CD4-positive, alpha-beta T cell treated with Interleukin-21 for 1 hour (primary cell): Measurements from ENCODE around the gene LSAMP.

Source experiments
- DNase-seq: peaks from one replicate; pipeline ENCODE4 v3.0.0-alpha.2; 2020

The LSAMP gene

DNA sequence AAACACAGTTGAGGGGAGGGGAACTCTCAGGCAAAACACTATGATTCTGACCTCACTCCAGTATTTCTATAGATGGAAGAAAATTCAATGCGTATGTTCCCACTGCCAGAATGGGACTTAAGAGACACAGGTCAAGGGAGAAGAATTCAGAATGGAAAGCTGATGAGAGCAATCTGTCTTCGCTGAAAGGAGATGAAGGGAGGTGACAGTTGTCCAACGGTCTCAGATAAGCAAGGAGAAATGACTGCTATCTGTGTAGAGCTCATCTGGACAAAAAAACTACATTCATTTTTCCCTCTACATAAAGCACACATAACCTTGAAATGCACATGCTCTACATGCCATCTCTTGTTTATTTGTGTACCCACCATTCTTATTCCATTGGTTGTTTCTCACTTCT is 405.1 kb downstream of the LSAMP start:
- no peak for DNase-seq

DNA sequence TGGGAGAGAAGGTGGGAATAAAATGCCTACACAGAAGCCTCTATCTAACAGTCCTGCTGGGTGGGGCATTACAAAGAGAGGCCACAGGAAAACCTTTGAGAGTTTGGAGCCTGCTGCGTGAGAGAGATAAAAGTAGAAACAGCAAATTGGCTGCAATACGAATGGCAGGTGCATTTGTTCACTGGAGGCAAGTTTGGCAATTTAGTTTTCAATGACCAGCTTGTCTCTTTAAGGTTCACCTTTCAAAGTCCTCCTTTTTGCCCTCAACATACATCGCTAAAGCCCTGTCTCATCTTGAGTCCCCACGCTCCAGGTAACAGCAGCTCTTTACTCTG is 405.7 kb downstream of the LSAMP start:
- no peak for DNase-seq

DNA sequence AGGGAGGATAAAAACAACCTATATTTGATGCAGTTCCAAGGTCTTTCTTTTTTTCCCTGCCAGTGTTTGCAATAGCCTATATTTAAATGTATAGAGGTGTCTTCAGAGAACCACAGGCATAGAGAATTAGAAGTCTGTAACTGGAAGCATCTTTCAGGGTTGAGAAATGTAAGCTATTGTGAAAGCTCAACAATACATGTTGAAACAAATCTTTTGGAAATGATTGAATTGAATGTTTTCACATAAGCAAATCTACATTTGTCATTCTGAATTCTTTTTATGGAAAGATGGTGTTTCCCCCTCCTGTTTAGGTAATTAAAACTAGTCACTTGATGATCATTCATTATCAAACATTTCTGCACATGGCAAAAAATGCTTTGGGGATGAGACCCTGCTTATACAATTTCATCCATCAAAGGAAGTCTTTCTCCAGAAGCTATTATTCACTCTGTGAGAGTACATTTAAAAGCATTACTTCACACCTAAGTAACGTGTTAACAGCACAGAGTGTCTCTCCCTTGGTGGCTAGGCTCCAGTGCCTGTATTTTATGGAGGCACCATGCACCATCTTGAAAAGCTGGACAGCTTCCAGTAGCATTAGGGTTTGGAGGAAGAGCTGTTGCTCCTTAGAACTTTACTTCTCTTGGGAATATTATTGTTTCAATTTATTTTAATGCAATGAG is 406.2 kb downstream of the LSAMP start:
- no peak for DNase-seq

DNA sequence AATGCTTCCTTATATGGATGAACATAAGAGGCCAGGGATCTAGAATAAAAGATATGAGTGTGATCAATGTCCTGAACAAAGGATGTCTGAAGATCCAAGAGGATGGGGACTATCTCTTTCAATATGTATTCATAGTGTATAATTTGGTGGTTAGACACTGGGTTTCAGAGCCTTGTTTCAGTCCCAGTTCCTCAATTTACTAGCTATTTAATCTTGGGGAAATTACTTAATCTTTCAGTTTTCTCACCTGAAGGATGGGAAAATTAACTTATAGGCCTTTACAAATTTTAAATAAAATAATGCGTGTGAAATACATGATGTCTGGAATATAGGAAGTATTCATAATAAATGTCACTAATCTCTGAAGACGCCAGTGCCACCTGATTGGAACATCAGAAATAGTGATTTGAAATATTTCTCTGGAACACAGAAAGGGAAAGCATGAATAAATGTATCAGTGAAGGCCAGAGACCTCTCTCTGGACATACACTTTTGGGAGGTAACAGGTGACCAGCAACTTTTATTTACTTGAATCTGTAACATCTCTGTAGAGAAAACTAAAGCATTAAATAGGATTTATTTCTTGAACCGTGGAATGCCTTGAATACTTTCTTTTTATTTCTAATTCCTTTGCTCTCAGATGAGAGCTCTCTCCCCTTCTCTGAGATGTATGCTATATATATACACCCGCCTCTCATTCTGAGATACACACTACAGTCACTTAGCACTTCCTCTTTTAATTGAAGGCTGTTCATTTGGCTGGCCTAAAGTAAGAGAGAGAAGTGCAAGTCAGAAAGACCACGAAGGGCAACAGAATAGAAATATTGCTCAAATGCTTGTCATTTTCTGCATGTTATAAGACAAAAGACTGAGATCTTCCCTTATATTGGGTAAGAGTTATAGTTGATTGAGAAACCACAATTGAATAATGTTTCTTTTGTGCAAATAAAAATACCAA is 407.1 kb downstream of the LSAMP start:
- DNase-seq = no peak

DNA sequence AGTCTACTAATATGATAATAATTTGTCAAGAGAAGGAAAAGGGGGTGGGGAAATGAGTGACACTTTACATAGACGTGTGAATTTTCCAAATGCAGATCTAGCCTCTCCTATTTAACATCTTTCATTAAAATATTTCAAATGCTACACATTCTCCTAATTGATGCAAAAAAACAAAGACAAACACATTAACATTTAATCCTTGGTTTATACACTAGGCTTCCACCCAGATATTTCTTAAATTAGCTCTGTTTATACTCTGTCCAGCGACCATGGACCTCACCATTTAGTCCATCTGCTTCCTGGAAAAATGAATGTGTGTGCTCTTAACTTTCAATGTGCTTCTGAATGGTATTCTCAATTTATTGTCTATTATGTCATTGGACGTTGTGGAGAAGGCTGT is 409.9 kb downstream of the LSAMP start:
- DNase-seq = no peak

DNA sequence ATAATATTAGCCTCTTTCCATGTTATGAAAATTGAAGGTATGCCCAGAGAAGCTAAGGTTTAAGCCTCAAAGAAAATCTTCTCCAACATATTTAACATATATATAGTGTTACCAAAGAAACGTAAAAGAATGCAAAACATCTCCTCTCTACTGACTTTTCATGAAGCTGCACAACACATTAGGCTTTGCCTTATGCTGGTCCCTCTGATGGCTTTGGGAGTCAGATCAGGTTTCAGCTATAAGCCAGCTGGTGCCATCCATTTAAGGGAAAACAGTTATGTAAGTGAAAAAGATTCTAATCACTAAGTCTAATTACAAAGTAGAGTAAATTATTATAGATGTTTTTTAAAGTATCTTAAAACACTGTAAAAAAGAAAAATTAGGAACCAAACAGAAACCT is 410.5 kb downstream of the LSAMP start:
- DNase-seq = no peak

DNA sequence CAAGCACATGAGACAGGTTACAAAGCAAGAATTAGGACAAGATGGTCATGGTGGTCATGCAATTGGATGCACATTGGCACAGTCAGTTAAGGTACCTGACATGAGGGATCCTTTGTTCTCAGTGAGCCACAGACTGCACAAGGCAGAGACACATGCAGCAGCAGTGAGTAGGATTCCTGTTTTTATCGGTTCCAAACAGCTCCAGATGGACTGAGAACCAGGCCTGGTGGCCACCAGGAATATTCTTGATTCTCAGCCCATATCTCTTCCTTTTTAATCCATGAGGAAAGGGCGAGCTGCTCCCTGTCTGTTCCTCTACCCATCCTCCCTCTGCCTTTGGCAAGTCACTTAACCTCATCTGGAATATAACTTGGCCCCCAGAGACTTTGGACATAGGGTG is 411.2 kb downstream of the LSAMP start:
- no peak for DNase-seq

DNA sequence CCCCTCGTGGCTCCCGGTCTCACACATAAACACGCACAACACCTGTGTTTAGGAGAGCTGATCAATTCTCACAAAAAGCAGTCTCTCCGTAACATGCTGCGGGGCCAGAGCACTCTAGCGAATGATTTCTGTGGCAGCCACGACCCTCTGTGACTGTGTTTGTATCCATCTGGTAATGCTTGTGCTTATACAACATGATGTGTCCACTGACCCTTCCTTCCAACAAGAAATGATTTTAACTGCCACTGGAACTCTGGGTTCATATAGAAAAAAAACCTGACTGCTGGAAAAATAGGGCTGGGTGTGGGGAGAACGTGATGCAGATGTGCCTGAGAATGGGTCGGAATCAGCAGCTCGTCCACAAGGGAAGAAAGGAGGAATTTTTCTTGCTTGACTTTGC is 411.8 kb downstream of the LSAMP start:
- no peak for DNase-seq

DNA sequence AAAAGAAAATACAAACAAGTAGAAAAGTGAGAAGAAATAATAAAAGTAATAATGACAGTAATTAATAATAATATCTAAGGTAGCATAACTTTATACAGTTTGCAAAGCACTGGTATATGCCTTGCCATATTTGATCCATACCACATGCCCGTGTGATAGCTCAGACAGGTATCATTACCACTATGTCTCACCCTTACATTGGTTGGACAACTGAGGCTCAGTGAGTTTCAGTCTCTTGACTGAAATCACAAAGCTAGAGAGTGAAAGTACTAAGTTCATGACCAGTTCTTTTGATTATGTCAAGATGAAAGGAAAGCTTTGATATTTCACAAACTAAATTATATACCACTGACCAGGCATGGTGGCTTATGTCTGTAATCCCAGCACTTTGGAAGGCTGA is 413.1 kb downstream of the LSAMP start:
- no peak for DNase-seq

DNA sequence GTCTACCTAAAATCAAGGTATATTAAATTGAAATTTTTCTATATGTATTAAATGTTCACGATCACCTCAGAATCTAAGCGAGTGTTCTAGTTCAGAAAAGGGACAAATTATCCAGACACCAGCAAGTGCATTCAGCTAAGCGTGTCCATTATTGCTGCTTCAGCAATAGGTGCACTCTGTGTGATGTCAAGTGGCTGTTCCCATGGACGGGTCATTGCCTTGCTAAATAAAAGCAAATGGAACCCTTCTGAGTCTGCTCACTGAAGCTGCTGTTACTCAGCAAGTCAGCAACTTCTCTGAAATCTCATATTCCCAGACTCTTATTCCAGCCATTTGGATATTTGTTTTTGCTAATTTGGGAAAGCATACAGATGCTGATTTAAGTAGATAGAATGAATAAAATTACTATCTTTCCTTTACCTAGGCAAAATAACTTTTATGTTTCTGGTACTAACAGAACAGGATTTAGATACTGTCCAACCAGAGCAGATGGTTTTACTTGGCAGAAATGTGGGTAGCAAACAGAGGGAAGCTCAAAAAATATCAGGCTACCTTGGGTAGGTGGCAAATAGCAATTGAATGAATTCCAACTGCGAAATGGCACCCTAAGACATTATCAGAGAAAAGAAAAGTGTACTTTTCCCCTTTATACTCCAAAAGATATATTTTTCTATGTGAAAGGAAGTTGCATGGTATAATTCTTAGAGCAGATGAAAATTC is 415.0 kb downstream of the LSAMP start:
- DNase-seq = no peak

DNA sequence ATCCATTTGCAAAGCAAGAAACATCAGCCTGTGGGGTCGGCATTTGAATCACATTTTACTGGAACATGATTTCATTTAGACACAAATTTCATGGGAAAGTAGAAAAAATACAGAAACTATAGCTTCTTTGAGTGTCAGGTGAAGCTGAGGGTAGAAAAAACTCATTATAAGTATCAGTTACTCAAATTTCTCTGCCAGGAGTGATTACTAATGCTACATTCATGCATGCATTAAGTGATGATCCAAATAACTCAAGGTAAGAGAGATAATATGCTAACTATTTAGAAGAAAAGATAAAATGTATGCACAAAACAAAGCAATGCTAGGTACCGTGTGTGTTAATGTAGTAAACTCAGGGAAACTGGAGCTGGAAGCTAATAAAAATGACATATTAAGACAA is 416.0 kb downstream of the LSAMP start:
- DNase-seq = no peak

DNA sequence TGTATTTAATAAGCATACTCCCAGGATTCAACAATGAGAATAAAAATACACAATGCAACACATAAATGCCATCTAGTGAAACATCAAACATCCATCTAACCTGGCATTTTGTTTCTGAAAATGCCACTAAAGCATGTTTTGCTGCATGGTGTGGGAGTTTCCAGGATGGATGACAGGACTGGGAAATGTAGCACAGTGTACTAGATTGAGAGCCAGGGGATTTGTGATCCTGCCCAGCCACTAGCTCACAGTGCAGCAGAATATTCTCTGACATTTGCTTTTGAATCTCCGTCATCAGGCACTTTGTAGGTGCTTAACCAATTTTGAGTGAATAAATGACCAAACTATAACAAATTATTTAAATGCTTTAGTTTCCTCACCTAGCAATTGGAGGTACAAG is 417.1 kb downstream of the LSAMP start:
- no peak for DNase-seq

DNA sequence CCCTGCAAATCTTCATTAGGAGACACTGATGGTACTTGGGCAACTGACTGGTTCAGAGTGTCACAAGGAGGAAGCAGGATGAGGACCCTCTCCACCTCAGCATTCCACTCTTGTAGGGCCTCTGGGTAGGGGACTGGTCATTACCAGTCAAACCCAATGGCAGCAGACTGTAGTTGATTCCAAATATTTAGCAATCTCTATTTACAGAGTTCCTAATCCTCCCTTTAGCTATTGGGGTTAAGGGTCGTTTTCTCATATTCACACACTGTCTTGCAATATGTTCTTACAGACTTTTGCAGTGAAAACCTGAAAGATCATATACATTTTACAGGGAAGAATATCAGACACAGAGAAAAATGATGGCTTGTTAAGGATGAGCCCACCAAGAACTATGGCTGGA is 424.3 kb downstream of the LSAMP start:
- DNase-seq = no peak

DNA sequence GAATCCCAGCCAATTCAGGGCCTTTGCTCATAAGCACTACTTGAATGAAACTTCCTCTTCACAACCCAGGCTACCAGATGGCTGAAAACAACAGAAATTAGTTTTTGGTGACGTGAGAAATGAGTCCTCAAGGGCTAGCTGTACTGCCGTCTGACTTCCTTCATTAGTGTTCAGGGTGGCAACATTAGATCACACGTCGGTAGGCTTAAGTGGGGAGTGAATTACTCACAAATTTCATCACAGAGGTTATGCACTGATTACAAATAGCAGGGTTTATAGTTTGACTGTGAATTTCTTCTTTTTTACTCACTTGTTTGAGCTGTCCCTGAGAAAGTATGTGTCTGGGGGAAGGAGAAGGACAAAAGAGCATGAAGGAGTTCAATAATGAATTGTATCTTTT is 424.8 kb downstream of the LSAMP start:
- DNase-seq = no peak

DNA sequence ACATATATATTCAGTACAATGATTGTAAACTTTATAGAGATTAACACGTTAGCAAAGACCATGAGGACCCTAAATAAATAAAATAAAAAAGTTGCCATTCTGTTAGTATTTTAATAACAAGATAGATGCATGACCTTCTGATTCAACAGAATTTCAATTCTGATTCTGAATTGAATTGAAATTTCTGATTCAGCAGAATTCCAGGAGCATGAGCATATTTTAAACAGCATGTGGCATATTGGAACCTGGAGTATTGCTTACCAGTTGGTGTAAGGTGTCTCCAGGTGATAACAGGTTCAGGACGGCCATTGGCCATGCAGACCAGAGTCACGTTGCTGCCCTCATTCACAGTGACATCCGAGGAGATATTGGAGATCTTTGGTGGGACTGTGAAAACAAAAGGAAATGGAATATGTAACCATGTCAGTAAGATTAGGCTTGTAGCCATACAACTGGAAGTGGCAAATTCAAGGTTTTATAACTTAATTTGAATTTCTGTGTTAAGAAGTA is 426.0 kb downstream of the LSAMP start:
- no peak for DNase-seq

DNA sequence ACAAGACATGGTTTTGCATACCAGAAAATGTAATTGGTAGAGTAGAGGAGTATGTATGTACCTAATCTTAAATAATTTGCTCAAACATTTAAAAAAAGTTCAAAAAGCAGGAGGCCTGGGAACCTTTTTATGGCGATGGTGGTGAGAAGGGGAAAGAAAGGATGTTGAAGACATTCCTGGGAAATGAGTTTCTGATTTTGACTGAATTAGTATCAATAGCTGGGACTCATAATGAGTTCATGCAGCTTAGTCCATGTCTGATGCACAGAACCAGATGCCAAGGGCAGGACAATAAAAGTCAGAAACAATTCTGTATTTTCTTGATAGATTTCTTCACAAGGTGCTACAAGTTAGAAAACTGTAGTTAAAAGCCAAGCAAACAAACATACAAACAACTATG is 426.6 kb downstream of the LSAMP start:
- DNase-seq = no peak

DNA sequence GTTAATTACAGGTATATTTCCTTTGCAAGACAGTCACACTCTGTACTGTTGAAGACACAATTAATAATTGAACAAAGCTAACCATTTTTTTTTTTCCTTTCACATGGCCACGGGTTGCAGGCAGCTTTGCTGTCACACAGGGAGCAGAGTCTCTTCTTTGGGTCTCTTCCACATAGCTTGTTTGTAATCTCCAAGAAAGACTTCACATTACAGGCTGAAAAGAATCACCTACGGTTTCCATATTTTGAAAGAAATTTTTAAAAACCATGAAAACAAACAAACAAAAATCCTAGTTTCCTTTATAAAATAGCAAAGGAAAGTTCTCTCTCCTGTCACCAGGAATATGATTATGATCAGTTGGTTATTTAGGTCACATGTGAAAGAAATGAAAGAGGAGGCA is 429.4 kb downstream of the LSAMP start:
- no peak for DNase-seq

DNA sequence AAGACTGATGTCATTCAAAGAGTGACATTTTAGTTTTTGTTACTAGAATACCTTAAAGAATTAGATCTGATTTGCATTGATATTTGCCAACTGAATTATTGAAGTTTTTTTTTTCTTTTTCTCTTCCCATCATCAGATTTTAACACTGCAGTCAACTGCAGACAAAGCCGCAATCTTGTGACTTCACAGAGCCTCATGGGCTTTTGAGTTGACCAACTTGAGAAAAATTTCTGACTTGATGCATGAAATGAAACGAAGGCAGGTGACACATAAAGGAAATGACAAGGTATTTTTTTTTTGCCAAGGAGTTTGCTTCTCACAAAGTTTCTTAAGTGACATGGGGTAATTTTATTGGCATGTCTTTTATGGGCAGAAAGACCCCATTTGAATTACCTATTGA is 438.3 kb downstream of the LSAMP start:
- no peak for DNase-seq

DNA sequence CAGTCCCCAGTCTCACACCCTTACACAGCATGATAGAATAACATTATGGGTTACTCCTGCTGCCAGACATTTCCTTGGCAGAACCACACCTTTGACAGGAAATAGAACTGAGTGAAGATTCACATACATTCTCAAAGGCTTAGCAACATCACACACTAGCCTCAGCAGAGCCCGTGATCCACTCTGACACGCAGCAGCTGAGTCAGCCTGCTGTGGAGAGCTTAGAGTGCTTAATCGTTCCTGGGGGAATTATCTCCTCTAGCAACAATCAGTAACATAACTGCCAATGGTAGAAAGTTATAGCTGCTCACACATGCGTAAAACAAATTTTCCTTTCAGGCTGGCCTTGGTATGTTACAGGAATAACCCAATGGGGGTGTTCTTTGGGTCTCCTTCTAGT is 439.9 kb downstream of the LSAMP start:
- DNase-seq = no peak

DNA sequence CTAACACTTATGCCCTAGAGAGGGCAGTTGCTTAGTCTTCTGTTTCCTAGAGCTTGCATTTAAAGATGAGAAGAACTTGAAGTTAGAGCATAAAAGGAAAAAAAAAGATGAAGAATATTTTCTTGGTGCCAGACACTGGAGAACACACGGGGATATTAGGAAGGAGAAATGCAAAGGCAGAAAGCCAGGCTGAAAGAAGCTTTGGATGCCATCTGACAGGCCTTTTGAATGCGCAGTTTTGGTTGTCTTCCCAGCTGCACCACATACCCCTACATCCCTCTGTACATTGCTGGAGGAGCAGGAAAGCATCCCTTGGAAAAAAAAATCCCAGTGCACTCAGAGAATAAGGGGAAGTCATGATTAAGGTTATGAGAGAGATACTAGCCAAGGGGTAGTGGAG is 443.1 kb downstream of the LSAMP start:
- DNase-seq = no peak

DNA sequence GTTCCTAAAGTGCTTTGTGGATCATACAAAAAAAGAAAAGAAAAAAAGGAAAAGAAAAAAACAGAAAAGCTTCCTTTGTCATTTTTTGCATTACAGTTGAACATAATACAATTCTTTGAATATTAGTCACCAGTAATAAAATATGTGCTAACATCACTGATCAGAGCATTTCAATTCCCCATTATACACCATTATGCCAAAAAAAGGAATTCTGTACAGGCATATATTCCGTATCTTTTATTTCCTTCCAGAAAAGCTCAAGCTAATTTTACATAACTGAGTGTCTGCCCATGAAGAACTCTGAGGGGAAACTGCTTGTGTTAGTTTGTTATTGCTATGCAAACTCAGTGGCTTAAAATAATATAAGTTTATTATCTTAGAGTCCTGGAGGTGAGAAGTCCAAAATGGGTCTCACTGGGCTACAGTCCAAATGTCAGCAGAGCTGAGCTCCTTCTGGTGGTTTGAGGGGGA is 444.1 kb downstream of the LSAMP start:
- no peak for DNase-seq

DNA sequence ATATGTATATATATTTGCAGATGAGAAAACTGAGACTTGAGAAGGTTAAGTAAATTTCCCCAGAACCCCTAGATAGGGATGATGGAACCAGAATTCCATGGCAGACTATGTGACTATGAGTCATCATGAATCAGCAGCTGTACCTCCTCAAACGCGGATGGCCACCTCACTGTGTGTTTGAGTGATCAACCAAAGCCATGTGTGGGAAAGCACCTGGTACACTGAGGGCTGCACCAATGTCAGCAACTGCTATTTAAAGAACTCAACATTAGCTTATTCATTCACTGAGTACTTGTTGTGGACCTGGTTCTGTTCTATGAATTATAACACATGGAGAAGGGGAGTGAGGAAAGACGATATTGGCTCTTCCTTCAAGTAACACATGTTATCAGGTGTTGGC is 445.0 kb downstream of the LSAMP start:
- DNase-seq = no peak

DNA sequence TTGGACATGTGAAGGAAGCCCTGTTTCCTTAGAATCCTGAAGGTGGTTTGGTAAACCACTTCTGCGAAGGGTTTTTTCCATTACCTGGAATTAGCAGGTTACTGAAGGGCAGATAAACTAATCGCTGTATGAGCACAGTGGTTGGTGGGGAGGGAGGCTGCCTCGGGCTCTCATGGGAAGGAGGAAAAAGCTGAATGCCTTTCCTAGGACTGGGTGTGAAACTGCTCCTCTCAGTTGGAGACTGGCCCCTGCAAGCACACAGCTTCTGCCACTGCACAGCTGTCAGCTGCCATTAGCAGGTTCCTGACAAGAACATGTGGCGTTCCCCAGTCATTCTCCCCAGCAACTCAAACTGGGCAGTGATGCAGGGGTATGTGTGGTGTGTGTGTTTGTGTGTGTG is 445.7 kb downstream of the LSAMP start:
- no peak for DNase-seq
